GM23338 (cell line): ENCODE measurements around the gene EXOC2.

Experiments used
- CREB1 ChIP-seq: fragments of 250-450 bp; sonication (Bioruptor Pico); IDR thresholded peaks from 2 replicates; pipeline ENCODE4 v1.5.0; 2020; ENCODE audit warnings: low read depth, mild to moderate bottlenecking, moderate library complexity
- EZH2 ChIP-seq: fragments of 200-600 bp; sonication (generic); IDR thresholded peaks from one replicate; pipeline ENCODE4 v1.8.0; 2017; ENCODE audit warnings: antibody characterized with exemption, mild to moderate bottlenecking, low read depth; ENCODE audit not compliant: unreplicated experiment
- EZH2phosphoT487 ChIP-seq: fragments of 200-600 bp; sonication (generic); IDR thresholded peaks from one replicate; pipeline ENCODE4 v1.8.1; 2018; ENCODE audit warnings: antibody characterized with exemption; ENCODE audit not compliant: unreplicated experiment
- JUNB ChIP-seq: IDR thresholded peaks from one replicate; pipeline ENCODE4 v1.6.1; 2016; ENCODE audit warnings: antibody characterized with exemption; ENCODE audit not compliant: unreplicated experiment
- NANOG ChIP-seq: IDR thresholded peaks from 2 replicates; pipeline ENCODE4 v1.6.1; 2016; ENCODE audit warnings: antibody characterized with exemption, borderline replicate concordance
- POLR2AphosphoS5 ChIP-seq: IDR thresholded peaks from 2 replicates; pipeline ENCODE4 v1.6.1; 2016; ENCODE audit warnings: antibody characterized with exemption, low read depth
- STAT1 ChIP-seq: IDR thresholded peaks from one replicate; pipeline ENCODE4 v1.6.1; 2016; ENCODE audit warnings: antibody characterized with exemption; ENCODE audit not compliant: unreplicated experiment
- ZNF114 ChIP-seq: fragments of 250-450 bp; sonication (Bioruptor Pico); IDR thresholded peaks from 2 replicates; pipeline ENCODE4 v1.5.0; 2020; ENCODE audit warnings: mild to moderate bottlenecking, moderate library complexity
- ZNF331 ChIP-seq: fragments of 250-450 bp; sonication (Bioruptor Pico); IDR thresholded peaks from 2 replicates; pipeline ENCODE4 v1.5.0; 2020; ENCODE audit warnings: low read depth, mild to moderate bottlenecking, moderate library complexity
- TF ChIP-seq, protein P1 (sequence below), 2 experiments: fragments of 200-600 bp in 1 of 2; sonication (generic) in 1 of 2; conservative IDR thresholded peaks; 2 replicates each; pipeline versions ENCODE4 v1.5.1 to v1.6.1; 2016 to 2017; ENCODE audit warnings: antibody characterized with exemption in 2 of 2, low read depth in 2 of 2, mild to moderate bottlenecking in 2 of 2, moderate library complexity in 1 of 2
- TF ChIP-seq, protein P2 (sequence below): IDR thresholded peaks from 2 replicates; pipeline ENCODE4 v1.6.1; 2016; ENCODE audit warnings: antibody characterized with exemption
- TF ChIP-seq, protein P3 (sequence below): IDR thresholded peaks from one replicate; pipeline ENCODE4 v1.6.1; 2018; ENCODE audit warnings: antibody characterized with exemption; ENCODE audit not compliant: unreplicated experiment
- TF ChIP-seq, protein P4 (sequence below): fragments of 250-450 bp; sonication (Bioruptor Pico); IDR thresholded peaks from 2 replicates; pipeline ENCODE4 v1.5.0; 2020; ENCODE audit warnings: mild to moderate bottlenecking, moderate library complexity

DNA sequence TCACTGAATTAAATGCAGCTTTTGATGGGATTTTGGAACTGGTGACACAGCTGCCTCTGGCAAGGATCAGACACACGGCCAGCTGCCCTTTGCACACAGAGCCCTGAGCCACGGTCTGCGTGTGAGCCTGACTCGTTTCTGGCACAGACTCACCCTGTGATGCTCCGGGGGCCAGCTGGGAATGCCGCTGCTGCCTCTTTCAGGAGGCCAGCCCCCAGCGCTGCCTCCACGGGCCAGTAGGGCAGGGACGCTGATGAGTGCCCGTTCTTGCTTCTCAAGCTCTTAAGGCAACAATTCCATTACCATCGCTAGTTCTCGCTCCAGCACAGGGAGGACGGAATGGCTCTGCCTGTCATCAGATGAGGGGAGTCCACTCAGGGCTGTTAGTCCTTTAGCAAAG, 239.8 kb downstream of the EXOC2 start:
- TF ChIP-seq, protein P1, sequence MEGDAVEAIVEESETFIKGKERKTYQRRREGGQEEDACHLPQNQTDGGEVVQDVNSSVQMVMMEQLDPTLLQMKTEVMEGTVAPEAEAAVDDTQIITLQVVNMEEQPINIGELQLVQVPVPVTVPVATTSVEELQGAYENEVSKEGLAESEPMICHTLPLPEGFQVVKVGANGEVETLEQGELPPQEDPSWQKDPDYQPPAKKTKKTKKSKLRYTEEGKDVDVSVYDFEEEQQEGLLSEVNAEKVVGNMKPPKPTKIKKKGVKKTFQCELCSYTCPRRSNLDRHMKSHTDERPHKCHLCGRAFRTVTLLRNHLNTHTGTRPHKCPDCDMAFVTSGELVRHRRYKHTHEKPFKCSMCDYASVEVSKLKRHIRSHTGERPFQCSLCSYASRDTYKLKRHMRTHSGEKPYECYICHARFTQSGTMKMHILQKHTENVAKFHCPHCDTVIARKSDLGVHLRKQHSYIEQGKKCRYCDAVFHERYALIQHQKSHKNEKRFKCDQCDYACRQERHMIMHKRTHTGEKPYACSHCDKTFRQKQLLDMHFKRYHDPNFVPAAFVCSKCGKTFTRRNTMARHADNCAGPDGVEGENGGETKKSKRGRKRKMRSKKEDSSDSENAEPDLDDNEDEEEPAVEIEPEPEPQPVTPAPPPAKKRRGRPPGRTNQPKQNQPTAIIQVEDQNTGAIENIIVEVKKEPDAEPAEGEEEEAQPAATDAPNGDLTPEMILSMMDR (conservative IDR thresholded peaks at IDR 0.05; ENCODE audit: low read depth in 2 of 2) = no peak
- TF ChIP-seq EZH2phosphoT487 = no peak
- TF ChIP-seq POLR2AphosphoS5 = no peak
- no peak for TF ChIP-seq EZH2
- no peak for TF ChIP-seq ZNF331
- TF ChIP-seq, protein P2, sequence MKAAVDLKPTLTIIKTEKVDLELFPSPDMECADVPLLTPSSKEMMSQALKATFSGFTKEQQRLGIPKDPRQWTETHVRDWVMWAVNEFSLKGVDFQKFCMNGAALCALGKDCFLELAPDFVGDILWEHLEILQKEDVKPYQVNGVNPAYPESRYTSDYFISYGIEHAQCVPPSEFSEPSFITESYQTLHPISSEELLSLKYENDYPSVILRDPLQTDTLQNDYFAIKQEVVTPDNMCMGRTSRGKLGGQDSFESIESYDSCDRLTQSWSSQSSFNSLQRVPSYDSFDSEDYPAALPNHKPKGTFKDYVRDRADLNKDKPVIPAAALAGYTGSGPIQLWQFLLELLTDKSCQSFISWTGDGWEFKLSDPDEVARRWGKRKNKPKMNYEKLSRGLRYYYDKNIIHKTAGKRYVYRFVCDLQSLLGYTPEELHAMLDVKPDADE = no peak
- TF ChIP-seq, protein P3, sequence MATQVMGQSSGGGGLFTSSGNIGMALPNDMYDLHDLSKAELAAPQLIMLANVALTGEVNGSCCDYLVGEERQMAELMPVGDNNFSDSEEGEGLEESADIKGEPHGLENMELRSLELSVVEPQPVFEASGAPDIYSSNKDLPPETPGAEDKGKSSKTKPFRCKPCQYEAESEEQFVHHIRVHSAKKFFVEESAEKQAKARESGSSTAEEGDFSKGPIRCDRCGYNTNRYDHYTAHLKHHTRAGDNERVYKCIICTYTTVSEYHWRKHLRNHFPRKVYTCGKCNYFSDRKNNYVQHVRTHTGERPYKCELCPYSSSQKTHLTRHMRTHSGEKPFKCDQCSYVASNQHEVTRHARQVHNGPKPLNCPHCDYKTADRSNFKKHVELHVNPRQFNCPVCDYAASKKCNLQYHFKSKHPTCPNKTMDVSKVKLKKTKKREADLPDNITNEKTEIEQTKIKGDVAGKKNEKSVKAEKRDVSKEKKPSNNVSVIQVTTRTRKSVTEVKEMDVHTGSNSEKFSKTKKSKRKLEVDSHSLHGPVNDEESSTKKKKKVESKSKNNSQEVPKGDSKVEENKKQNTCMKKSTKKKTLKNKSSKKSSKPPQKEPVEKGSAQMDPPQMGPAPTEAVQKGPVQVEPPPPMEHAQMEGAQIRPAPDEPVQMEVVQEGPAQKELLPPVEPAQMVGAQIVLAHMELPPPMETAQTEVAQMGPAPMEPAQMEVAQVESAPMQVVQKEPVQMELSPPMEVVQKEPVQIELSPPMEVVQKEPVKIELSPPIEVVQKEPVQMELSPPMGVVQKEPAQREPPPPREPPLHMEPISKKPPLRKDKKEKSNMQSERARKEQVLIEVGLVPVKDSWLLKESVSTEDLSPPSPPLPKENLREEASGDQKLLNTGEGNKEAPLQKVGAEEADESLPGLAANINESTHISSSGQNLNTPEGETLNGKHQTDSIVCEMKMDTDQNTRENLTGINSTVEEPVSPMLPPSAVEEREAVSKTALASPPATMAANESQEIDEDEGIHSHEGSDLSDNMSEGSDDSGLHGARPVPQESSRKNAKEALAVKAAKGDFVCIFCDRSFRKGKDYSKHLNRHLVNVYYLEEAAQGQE = no peak
- no peak for TF ChIP-seq NANOG
- TF ChIP-seq ZNF114 = no peak
- TF ChIP-seq CREB1 (CRISPR knock-in tag) = no peak
- no peak for TF ChIP-seq JUNB
- TF ChIP-seq STAT1 = no peak
- TF ChIP-seq, protein P4, sequence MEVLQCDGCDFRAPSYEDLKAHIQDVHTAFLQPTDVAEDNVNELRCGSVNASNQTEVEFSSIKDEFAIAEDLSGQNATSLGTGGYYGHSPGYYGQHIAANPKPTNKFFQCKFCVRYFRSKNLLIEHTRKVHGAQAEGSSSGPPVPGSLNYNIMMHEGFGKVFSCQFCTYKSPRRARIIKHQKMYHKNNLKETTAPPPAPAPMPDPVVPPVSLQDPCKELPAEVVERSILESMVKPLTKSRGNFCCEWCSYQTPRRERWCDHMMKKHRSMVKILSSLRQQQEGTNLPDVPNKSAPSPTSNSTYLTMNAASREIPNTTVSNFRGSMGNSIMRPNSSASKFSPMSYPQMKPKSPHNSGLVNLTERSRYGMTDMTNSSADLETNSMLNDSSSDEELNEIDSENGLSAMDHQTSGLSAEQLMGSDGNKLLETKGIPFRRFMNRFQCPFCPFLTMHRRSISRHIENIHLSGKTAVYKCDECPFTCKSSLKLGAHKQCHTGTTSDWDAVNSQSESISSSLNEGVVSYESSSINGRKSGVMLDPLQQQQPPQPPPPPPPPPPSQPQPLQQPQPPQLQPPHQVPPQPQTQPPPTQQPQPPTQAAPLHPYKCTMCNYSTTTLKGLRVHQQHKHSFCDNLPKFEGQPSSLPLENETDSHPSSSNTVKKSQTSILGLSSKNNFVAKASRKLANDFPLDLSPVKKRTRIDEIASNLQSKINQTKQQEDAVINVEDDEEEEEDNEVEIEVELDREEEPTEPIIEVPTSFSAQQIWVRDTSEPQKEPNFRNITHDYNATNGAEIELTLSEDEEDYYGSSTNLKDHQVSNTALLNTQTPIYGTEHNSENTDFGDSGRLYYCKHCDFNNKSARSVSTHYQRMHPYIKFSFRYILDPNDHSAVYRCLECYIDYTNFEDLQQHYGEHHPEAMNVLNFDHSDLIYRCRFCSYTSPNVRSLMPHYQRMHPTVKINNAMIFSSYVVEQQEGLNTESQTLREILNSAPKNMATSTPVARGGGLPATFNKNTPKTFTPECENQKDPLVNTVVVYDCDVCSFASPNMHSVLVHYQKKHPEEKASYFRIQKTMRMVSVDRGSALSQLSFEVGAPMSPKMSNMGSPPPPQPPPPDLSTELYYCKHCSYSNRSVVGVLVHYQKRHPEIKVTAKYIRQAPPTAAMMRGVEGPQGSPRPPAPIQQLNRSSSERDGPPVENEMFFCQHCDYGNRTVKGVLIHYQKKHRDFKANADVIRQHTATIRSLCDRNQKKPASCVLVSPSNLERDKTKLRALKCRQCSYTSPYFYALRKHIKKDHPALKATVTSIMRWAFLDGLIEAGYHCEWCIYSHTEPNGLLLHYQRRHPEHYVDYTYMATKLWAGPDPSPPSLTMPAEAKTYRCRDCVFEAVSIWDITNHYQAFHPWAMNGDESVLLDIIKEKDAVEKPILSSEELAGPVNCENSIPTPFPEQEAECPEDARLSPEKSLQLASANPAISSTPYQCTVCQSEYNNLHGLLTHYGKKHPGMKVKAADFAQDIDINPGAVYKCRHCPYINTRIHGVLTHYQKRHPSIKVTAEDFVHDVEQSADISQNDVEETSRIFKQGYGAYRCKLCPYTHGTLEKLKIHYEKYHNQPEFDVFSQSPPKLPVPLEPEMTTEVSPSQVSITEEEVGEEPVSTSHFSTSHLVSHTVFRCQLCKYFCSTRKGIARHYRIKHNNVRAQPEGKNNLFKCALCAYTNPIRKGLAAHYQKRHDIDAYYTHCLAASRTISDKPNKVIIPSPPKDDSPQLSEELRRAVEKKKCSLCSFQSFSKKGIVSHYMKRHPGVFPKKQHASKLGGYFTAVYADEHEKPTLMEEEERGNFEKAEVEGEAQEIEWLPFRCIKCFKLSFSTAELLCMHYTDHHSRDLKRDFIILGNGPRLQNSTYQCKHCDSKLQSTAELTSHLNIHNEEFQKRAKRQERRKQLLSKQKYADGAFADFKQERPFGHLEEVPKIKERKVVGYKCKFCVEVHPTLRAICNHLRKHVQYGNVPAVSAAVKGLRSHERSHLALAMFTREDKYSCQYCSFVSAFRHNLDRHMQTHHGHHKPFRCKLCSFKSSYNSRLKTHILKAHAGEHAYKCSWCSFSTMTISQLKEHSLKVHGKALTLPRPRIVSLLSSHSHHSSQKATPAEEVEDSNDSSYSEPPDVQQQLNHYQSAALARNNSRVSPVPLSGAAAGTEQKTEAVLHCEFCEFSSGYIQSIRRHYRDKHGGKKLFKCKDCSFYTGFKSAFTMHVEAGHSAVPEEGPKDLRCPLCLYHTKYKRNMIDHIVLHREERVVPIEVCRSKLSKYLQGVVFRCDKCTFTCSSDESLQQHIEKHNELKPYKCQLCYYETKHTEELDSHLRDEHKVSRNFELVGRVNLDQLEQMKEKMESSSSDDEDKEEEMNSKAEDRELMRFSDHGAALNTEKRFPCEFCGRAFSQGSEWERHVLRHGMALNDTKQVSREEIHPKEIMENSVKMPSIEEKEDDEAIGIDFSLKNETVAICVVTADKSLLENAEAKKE = no peak
